CD4-positive, alpha-beta T cell (primary cell): ENCODE measurements around the gene B3GALNT1. TPM values are rescaled to one million over a fixed set of nuclear protein-coding genes. Genes with fewer than 3 reads are reported as not detected.

Experiments
- ATAC-seq: fragments of 200-7000 bp; cut with Tn5 transposase; one replicate; pipeline ENCODE4 v1.10.0; 2022; ENCODE audit warnings: mild to moderate bottlenecking; ENCODE audit not compliant: poor library complexity
- CTCF ChIA-PET: fragments of 350-600 bp; sonication (Branson Sonifier 250); formaldehyde crosslinking; loops from one replicate; lab custom pipeline; 2021; ENCODE audit warnings: antibody characterized with exemption, inconsistent platforms; lab: Charles Lee
- POLR2A ChIA-PET: fragments of 350-600 bp; sonication (Branson Sonifier 250); formaldehyde crosslinking; loops from one replicate; lab custom pipeline; 2021; ENCODE audit warnings: antibody characterized with exemption, inconsistent platforms; lab: Charles Lee
- DNase-seq, 14 experiments: peaks; one replicate each; pipeline ENCODE4 v3.0.0-alpha.2; 2013 to 2020; ENCODE audit warnings: mixed read lengths in 2 of 14
- H3K27ac ChIP-seq, 2 donors: one replicate each; pipeline versions ENCODE4 v1.5.1 to v1.7.0; 2013; ENCODE audit warnings: low read length in 2 of 2, low read depth in 1 of 2, mild to moderate bottlenecking in 1 of 2
- H3K27me3 ChIP-seq, 2 experiments: 1 replicate in 1 of 2; 2 replicates in 1 of 2; pipeline versions ENCODE4 v1.6.1 to v1.7.0; 2013; ENCODE audit warnings: low read length in 2 of 2, control low read depth in 1 of 2, mild to moderate bottlenecking in 1 of 2, moderate library complexity in 1 of 2; ENCODE audit not compliant: insufficient read depth in 2 of 2, control insufficient read depth in 1 of 2
- H3K36me3 ChIP-seq: one replicate; pipeline ENCODE4 v1.6.1; 2013; ENCODE audit warnings: low read length, control low read depth; ENCODE audit not compliant: insufficient read depth
- H3K4me1 ChIP-seq: one replicate; pipeline ENCODE4 v1.6.1; 2013; ENCODE audit warnings: low read length, control low read depth; ENCODE audit not compliant: insufficient read depth
- H3K4me3 ChIP-seq: one replicate; pipeline ENCODE4 v1.5.1; 2013; ENCODE audit warnings: mild to moderate bottlenecking, low read length, moderate library complexity
- H3K9me3 ChIP-seq, 2 experiments: 1 replicate in 1 of 2; 2 replicates in 1 of 2; pipeline versions ENCODE4 v1.6.1 to v1.7.0; 2013; ENCODE audit warnings: low read length in 2 of 2, mild to moderate bottlenecking in 2 of 2, control low read depth in 1 of 2, moderate library complexity in 1 of 2; ENCODE audit not compliant: control insufficient read depth in 1 of 2, insufficient read depth in 1 of 2
- H3K27ac Mint-ChIP-seq: one replicate; pipeline ENCODE4 v1.8.0; 2020; ENCODE audit warnings: mixed read lengths
- H3K27me3 Mint-ChIP-seq: one replicate; pipeline ENCODE4 v1.8.0; 2021; ENCODE audit warnings: mixed read lengths
- H3K36me3 Mint-ChIP-seq: one replicate; pipeline ENCODE4 v1.8.0; 2021; ENCODE audit warnings: low read depth, mixed read lengths
- H3K4me1 Mint-ChIP-seq: one replicate; pipeline ENCODE4 v1.8.0; 2021; ENCODE audit warnings: low read depth, mixed read lengths
- H3K4me3 Mint-ChIP-seq: one replicate; pipeline ENCODE4 v1.8.0; 2020; ENCODE audit warnings: mild to moderate bottlenecking, mixed read lengths
- H3K9me3 Mint-ChIP-seq: one replicate; pipeline ENCODE4 v1.8.0; 2020; ENCODE audit warnings: mixed read lengths
- intact Hi-C, 2 experiments: fragments of 100-400 bp; cut with DNase I in 1 of 2; cut with micrococcal nuclease in 1 of 2; formaldehyde crosslinking; loops; one replicate each; pipeline versions ENCODE4 v1.15.1 to v1.9.0; 2023 to 2025; cut with DNase I, micrococcal nuclease
- total RNA-seq, 174 experiments: library from RNA in 2 of 174; stranded (reverse) in 2 of 174; gene quantifications; one replicate each; pipeline ENCODE4 v1.2.3 and lab custom pipeline; 2021 to 2026
- TF ChIP-seq, protein P1 (sequence below): fragments of 200-600 bp; IDR thresholded peaks from one replicate; pipeline ENCODE4 v1.8.0; 2022; ENCODE audit warnings: antibody characterized with exemption, mild to moderate bottlenecking

The B3GALNT1 gene
- total RNA-seq, 2 experiments from 2014 or later = 0.20 to 0.33 TPM

DNA sequence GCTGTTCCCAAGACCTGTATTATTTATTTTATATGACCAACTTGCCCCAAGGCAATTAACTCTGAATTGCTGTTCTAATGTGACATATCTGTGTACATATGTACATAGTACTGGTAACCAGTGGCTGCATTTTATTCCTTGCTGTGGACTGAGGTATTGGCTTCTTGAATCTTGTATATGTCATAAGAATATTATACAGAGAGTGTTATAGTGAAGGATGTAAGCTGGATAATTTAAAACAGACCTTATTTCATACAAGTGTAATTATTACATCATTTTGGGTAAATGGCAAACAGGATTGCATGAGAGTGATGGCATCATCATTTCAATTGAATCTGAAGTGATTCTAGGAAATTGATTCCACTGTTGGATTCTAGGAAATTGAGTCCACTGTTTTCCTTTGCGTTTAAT, 32.9 kb downstream of the B3GALNT1 start:
- no peaks in the 10 kb centered on the region for H3K4me1 ChIP-seq
- no peak overlapping the region for H3K4me3 ChIP-seq
- TF ChIP-seq, protein P1, sequence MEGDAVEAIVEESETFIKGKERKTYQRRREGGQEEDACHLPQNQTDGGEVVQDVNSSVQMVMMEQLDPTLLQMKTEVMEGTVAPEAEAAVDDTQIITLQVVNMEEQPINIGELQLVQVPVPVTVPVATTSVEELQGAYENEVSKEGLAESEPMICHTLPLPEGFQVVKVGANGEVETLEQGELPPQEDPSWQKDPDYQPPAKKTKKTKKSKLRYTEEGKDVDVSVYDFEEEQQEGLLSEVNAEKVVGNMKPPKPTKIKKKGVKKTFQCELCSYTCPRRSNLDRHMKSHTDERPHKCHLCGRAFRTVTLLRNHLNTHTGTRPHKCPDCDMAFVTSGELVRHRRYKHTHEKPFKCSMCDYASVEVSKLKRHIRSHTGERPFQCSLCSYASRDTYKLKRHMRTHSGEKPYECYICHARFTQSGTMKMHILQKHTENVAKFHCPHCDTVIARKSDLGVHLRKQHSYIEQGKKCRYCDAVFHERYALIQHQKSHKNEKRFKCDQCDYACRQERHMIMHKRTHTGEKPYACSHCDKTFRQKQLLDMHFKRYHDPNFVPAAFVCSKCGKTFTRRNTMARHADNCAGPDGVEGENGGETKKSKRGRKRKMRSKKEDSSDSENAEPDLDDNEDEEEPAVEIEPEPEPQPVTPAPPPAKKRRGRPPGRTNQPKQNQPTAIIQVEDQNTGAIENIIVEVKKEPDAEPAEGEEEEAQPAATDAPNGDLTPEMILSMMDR = no peak
- intact Hi-C loops = no loop called here
- H3K36me3 ChIP-seq = no peaks in the 10 kb centered on the region
- H3K27ac ChIP-seq = no peak overlapping the region
- H3K27ac Mint-ChIP-seq = no peak overlapping the region
- no peaks in the 10 kb centered on the region for H3K27me3 ChIP-seq
- CTCF ChIA-PET = no interaction called here
- no peaks in the 10 kb centered on the region for H3K27me3 Mint-ChIP-seq
- no peak overlapping the region for H3K4me3 Mint-ChIP-seq
- H3K36me3 Mint-ChIP-seq = no peaks in the 10 kb centered on the region
- H3K9me3 Mint-ChIP-seq = no peaks in the 10 kb centered on the region
- ATAC-seq (no peak), DNase-seq (no peak)
- no peaks in the 10 kb centered on the region for H3K9me3 ChIP-seq
- H3K4me1 Mint-ChIP-seq = no peaks in the 10 kb centered on the region
- POLR2A ChIA-PET = no interaction called here

DNA sequence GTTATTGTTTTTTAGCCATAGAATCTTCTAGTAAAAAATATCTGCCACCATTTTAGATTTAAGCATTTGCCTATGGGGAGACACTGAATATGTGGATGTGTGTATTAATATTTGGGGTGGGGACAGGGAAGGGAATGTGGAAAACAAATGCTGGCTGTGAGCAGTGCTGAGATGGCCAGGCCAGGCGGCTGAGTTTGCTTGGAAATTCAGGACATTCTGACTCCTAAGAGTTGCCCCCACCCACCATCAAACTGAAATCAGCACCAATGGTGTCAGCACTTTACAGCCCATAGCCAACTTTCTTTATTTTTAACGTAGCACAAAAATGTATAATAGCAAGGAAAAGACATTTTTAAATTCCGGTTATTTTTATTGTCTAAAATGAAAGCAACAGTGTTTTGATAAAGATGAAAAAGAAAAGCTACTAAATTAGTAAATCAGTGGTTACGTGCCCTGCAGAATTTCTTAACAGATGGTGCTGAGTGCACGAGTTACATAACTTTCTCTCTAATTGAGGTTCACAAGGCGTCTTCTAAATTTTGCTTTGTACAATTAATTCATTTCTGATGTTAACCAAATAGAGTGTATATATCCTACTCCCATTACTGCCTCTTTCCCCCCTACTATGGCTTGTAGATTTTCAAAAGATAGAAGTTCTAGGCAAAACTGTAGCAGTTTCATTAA, 34.0 kb downstream of the B3GALNT1 start:
- no peak overlapping the region for H3K27ac Mint-ChIP-seq
- H3K4me1 Mint-ChIP-seq = no peaks in the 10 kb centered on the region
- H3K27me3 Mint-ChIP-seq = no peaks in the 10 kb centered on the region
- TF ChIP-seq, protein P1 = no peak
- no peak overlapping the region for H3K4me3 Mint-ChIP-seq
- H3K9me3 Mint-ChIP-seq = no peaks in the 10 kb centered on the region
- DNase-seq (no peak), ATAC-seq (no peak)
- no peak overlapping the region for H3K27ac ChIP-seq
- H3K9me3 ChIP-seq = no peaks in the 10 kb centered on the region
- no peaks in the 10 kb centered on the region for H3K4me1 ChIP-seq
- H3K36me3 Mint-ChIP-seq = no peaks in the 10 kb centered on the region
- ChIA-PET CTCF (no interaction called here), POLR2A (no interaction called here)
- no peaks in the 10 kb centered on the region for H3K36me3 ChIP-seq
- no peak overlapping the region for H3K4me3 ChIP-seq
- intact Hi-C loops = no loop called here
- H3K27me3 ChIP-seq = no peaks in the 10 kb centered on the region

DNA sequence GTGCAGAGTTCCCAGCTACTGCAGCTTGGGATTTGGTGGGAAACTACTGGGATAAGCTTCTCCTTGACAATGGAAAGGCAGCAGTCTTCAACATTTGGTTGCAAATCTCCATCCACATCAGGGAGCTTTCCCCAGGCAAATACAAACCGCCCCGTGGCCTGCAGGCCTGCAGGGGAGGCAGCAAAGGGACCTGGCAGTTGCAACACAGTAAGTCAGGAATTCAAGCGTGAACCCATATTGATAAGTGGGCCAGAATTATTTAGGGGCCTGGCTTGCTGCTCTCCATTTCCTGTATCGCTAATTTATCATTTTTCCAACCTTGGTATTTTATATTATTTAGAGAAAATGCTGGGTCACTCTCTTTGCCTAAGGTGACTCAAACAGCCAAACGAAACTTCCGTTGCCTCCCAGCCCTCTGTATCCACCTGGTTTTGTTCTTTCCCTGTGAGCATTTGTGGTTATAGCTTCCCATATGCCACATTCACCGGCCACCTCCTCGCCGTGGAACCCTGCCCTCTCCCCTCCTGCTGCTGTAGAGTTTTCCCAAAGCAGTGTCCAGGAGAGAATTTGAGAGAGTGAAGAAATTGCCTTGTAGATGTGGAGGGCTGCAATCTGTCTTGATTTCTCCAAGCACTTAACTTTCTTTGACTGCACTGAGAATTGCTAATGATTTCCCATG, 34.8 kb downstream of the B3GALNT1 start:
- Mint-ChIP-seq H3K4me3 (no peak overlapping the region), H3K27me3 (no peaks in the 10 kb centered on the region), H3K36me3 (no peaks in the 10 kb centered on the region), H3K27ac (no peak overlapping the region), H3K9me3 (no peaks in the 10 kb centered on the region), H3K4me1 (no peaks in the 10 kb centered on the region)
- CTCF ChIA-PET = no interaction called here
- no peak for ATAC-seq
- DNase-seq = no peak
- H3K27me3 ChIP-seq = no peaks in the 10 kb centered on the region
- POLR2A ChIA-PET = no interaction called here
- no peak overlapping the region for H3K27ac ChIP-seq
- TF ChIP-seq, protein P1 = no peak
- H3K9me3 ChIP-seq = no peaks in the 10 kb centered on the region
- intact Hi-C loops = no loop called here
- H3K4me1 ChIP-seq = no peaks in the 10 kb centered on the region
- no peak overlapping the region for H3K4me3 ChIP-seq
- H3K36me3 ChIP-seq = no peaks in the 10 kb centered on the region
